Epithelial cell of proximal tubule (primary cell): ENCODE results near the gene LSAMP. TPM values are rescaled to one million over a fixed set of nuclear protein-coding genes. Genes with fewer than 3 reads are reported as not detected.

ENCODE experiments used
- DNase-seq: peaks from one replicate; pipeline ENCODE4 v3.0.0-alpha.2; 2011; ENCODE audit warnings: low read depth
- H3K4me3 ChIP-seq: 2 replicates; pipeline ENCODE4 v1.5.1; 2011; ENCODE audit warnings: low read depth, mild to moderate bottlenecking, low read length
- total RNA-seq: library from RNA; depleted of rRNA; stranded (reverse); fragments of >200 nt; gene quantifications from 2 replicates; pipeline ENCODE4 v1.2.3, GENCODE V29; 2015
- TF ChIP-seq, protein P1 (sequence below): conservative IDR thresholded peaks from 2 replicates; pipeline ENCODE4 v1.5.1; 2012; ENCODE audit warnings: low read depth, mild to moderate bottlenecking, low read length

Gene LSAMP
- total RNA-seq, 1 donor from 2014 or later, result 5.1 TPM

DNA sequence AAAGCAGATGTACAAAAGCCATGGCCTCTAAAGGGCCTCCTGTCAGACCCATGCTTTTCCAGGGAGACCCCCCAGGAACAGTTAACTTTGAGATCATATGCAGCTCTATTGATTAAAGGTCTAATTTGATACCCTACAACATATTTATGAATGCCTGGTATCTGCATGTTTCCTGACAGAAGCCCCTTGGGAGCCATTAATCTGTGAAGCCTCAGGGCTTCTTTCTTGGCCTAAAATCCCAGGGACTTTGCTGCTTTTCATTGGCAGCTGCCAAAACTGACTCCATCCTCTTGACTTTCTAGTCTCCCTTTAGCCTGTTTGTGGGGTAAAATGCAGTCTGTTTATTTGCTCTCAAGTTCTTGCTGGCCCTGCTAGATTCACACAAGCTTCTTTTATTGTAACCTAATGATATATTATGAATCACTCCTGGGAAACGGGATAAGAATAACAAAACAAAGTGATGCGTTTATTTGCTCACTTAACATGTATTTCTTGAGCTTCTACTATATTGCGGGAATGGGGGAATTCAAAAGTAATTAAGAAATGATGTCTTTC is 257.0 kb downstream of the LSAMP start:
- TF ChIP-seq, protein P1, sequence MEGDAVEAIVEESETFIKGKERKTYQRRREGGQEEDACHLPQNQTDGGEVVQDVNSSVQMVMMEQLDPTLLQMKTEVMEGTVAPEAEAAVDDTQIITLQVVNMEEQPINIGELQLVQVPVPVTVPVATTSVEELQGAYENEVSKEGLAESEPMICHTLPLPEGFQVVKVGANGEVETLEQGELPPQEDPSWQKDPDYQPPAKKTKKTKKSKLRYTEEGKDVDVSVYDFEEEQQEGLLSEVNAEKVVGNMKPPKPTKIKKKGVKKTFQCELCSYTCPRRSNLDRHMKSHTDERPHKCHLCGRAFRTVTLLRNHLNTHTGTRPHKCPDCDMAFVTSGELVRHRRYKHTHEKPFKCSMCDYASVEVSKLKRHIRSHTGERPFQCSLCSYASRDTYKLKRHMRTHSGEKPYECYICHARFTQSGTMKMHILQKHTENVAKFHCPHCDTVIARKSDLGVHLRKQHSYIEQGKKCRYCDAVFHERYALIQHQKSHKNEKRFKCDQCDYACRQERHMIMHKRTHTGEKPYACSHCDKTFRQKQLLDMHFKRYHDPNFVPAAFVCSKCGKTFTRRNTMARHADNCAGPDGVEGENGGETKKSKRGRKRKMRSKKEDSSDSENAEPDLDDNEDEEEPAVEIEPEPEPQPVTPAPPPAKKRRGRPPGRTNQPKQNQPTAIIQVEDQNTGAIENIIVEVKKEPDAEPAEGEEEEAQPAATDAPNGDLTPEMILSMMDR, result no peak
- no peak for DNase-seq
- no peak overlapping the region for H3K4me3 ChIP-seq

DNA sequence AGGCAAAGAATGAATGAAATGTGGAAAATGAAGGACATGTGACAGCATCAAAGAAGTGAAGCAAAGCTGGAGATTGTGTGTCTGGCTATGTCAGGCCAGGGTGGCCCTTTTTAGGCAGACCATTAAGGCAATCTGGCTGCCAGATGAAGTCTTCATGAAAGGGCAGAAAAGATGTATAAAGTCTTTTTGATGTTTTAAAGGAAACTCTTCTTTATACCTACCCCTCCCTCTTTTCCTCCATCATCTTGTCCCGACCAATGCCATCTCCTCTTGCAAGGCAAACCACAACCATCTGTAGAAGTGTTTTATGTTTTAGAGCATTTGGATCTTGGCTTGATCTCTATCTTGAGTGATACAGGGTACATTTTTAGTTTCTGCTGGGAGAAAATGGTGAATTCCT is 259.2 kb downstream of the LSAMP start:
- DNase-seq, result no peak
- TF ChIP-seq, protein P1, result no peak

GRCh38 chr3:116181159-116181558 is 264.1 kb downstream of the LSAMP start:
- no peak for DNase-seq
- TF ChIP-seq, protein P1, result no peak

More for the DNA sequence above, 259.2 kb downstream of the LSAMP start:
- no peak overlapping the region for H3K4me3 ChIP-seq

DNA sequence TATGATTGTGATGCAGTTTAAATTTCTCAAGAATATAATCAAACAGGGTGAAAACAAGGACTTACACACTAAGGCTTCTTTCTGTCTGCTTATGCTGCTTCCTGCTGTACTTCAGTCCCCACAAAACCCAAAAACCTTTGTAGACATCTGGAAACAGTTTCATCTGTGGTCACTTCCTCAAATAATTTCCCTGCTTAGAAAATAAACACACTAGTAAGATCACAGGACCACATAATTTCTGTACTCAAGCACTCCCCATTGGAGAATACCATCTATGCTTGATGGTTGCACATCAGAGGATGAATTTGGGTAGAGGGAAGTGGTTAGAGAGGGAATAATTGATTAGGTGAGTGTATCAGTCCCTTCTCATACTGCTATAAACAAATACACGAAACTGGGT is 266.2 kb downstream of the LSAMP start:
- no peak for DNase-seq
- no peak overlapping the region for H3K4me3 ChIP-seq
- TF ChIP-seq, protein P1, result no peak

More at GRCh38 chr3:116181159-116181558, 264.1 kb downstream of the LSAMP start:
- no peak overlapping the region for H3K4me3 ChIP-seq

DNA sequence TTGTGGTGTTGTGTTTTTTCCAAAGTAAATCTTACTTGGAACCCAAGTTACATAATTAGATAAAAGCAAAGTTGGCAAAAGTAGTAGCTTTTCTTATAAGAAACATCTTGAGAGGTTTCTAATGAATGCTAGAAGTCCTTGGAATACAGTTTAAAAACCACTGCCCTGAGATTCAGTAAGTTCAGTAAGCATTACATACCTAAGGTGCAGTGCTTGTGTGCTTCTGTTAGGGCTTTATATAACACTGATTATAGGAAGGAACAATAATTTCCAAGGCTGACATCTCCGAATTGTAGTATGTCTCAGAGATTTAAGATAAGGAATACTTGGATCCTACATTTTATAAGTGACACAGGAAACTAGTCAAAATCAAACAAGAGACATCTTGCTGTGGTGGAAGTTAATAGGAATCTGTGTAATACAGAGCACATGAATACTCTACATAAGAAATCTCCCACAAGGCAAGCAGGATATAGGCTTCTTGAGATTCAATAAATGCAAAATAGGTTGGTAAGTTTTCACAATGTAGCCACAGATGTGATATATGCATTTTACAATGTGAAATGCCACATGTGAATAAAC is 268.2 kb downstream of the LSAMP start:
- DNase-seq, result no peak
- TF ChIP-seq, protein P1, result no peak
- H3K4me3 ChIP-seq, result no peak overlapping the region

GRCh38 chr3:116166121-116166520 is 279.2 kb downstream of the LSAMP start:
- no peak for DNase-seq
- TF ChIP-seq, protein P1, result no peak
- H3K4me3 ChIP-seq, result no peak overlapping the region

- no peak overlapping the region for H3K4me3 ChIP-seq
- TF ChIP-seq, protein P1, result no peak
- DNase-seq, result no peak
Observed at GRCh38 chr3:116165641-116166040, 279.6 kb downstream of the LSAMP start.
